OCI-LY7 (cell line): ENCODE measurements around the gene GSX2.

ENCODE experiments used
- EZH2phosphoT487 ChIP-seq: fragments of 200-600 bp; sonication (generic); IDR thresholded peaks from 2 replicates; pipeline ENCODE4 v1.6.1; 2018; ENCODE audit warnings: low read depth, borderline replicate concordance, mild to moderate bottlenecking, mixed run types, antibody characterized with exemption, low read length, moderate library complexity, mixed read lengths
- TF ChIP-seq, protein P1 (sequence below): fragments of 200-600 bp; sonication (generic); conservative IDR thresholded peaks from 2 replicates; pipeline ENCODE4 v1.5.1; 2014; ENCODE audit warnings: mild to moderate bottlenecking, antibody characterized with exemption, low read length, moderate library complexity, mixed read lengths

DNA sequence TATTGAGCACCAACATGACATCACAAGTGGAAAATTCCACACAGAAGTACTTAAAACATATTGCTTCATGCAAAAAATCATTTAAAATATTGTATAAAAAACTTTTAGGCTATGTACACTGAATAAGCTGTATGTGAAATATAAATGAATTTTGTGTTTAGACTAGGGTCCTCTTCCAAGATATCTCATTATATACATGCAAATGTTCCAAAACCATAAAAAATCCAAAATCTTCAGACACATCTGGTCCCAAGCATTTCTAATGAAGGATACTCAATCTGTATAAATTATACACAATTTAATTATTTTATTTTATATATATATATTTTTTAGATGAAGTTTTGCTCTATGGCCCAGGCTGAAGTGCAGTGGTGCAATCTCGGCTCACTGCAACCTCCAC lies 10.1 kb upstream of the GSX2 start:
- TF ChIP-seq, protein P1, sequence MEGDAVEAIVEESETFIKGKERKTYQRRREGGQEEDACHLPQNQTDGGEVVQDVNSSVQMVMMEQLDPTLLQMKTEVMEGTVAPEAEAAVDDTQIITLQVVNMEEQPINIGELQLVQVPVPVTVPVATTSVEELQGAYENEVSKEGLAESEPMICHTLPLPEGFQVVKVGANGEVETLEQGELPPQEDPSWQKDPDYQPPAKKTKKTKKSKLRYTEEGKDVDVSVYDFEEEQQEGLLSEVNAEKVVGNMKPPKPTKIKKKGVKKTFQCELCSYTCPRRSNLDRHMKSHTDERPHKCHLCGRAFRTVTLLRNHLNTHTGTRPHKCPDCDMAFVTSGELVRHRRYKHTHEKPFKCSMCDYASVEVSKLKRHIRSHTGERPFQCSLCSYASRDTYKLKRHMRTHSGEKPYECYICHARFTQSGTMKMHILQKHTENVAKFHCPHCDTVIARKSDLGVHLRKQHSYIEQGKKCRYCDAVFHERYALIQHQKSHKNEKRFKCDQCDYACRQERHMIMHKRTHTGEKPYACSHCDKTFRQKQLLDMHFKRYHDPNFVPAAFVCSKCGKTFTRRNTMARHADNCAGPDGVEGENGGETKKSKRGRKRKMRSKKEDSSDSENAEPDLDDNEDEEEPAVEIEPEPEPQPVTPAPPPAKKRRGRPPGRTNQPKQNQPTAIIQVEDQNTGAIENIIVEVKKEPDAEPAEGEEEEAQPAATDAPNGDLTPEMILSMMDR = no peak
- no peak for TF ChIP-seq EZH2phosphoT487
